ENCODE data around the gene DNAJC6.

The DNAJC6 gene

GRCh38 chr1:65334081-65334480 is 24.7 kb downstream of the DNAJC6 start:
- Histone ChIP-seq H3K4me3 (ENCODE audit: low read length) (no peak overlapping the region), H3K36me3 (ENCODE audit: control insufficient read depth, insufficient read depth, low read length) (no peaks in the 10 kb centered on the region), H3K4me1 (ENCODE audit: control insufficient read depth, insufficient read depth, low read length) (peaks cover 2% of the 10 kb centered on the region), H3K27me3 (ENCODE audit: control insufficient read depth, insufficient read depth, low read length) (no peaks in the 10 kb centered on the region), H3K9ac (ENCODE audit: low read length) (no peak overlapping the region), H3K9me3 (ENCODE audit: control insufficient read depth, low read length) (no peaks in the 10 kb centered on the region)

GRCh38 chr1:65339866-65340468 is 30.6 kb downstream of the DNAJC6 start:
- Histone ChIP-seq H3K27me3 (ENCODE audit: control insufficient read depth, insufficient read depth, low read length) (no peaks in the 10 kb centered on the region), H3K36me3 (ENCODE audit: control insufficient read depth, insufficient read depth, low read length) (no peaks in the 10 kb centered on the region), H3K9me3 (ENCODE audit: control insufficient read depth, low read length) (no peaks in the 10 kb centered on the region), H3K9ac (ENCODE audit: low read length) (no peak overlapping the region), H3K4me3 (ENCODE audit: low read length) (no peak overlapping the region), H3K4me1 (ENCODE audit: control insufficient read depth, insufficient read depth, low read length) (peaks cover 14% of the 10 kb centered on the region)

- Histone ChIP-seq H3K9ac (ENCODE audit: low read length) (no peak overlapping the region), H3K36me3 (ENCODE audit: control insufficient read depth, insufficient read depth, low read length) (no peaks in the 10 kb centered on the region), H3K27me3 (ENCODE audit: control insufficient read depth, insufficient read depth, low read length) (no peaks in the 10 kb centered on the region), H3K4me1 (ENCODE audit: control insufficient read depth, insufficient read depth, low read length) (peaks cover 14% of the 10 kb centered on the region), H3K4me3 (ENCODE audit: low read length) (no peak overlapping the region), H3K9me3 (ENCODE audit: control insufficient read depth, low read length) (no peaks in the 10 kb centered on the region)
These were observed 32.0 kb downstream of the DNAJC6 start for GRCh38 chr1:65341381-65341780.

- Histone ChIP-seq H3K4me1 (ENCODE audit: control insufficient read depth, insufficient read depth, low read length) (peaks cover 14% of the 10 kb centered on the region), H3K4me3 (ENCODE audit: low read length) (no peak overlapping the region), H3K36me3 (ENCODE audit: control insufficient read depth, insufficient read depth, low read length) (no peaks in the 10 kb centered on the region), H3K9me3 (ENCODE audit: control insufficient read depth, low read length) (no peaks in the 10 kb centered on the region), H3K27me3 (ENCODE audit: control insufficient read depth, insufficient read depth, low read length) (no peaks in the 10 kb centered on the region), H3K9ac (ENCODE audit: low read length) (no peak overlapping the region)
These were observed 33.9 kb downstream of the DNAJC6 start for GRCh38 chr1:65343286-65343685.

GRCh38 chr1:65344171-65344814 is 35.0 kb downstream of the DNAJC6 start:
- peaks cover 10% of the 10 kb centered on the region for H3K4me1 ChIP-seq (ENCODE audit: control insufficient read depth, insufficient read depth, low read length)
- no peaks in the 10 kb centered on the region for H3K9me3 ChIP-seq (ENCODE audit: control insufficient read depth, low read length)
- no peaks in the 10 kb centered on the region for H3K36me3 ChIP-seq (ENCODE audit: control insufficient read depth, insufficient read depth, low read length)
- no peaks in the 10 kb centered on the region for H3K27me3 ChIP-seq (ENCODE audit: control insufficient read depth, insufficient read depth, low read length)
- no peak overlapping the region for H3K4me3 ChIP-seq (ENCODE audit: low read length)
- no peak overlapping the region for H3K9ac ChIP-seq (ENCODE audit: low read length)

GRCh38 chr1:65346190-65346589 is 36.8 kb downstream of the DNAJC6 start:
- Histone ChIP-seq H3K9me3 (ENCODE audit: control insufficient read depth, low read length) (no peaks in the 10 kb centered on the region), H3K9ac (ENCODE audit: low read length) (no peak overlapping the region), H3K4me3 (ENCODE audit: low read length) (no peak overlapping the region), H3K27me3 (ENCODE audit: control insufficient read depth, insufficient read depth, low read length) (no peaks in the 10 kb centered on the region), H3K4me1 (ENCODE audit: control insufficient read depth, insufficient read depth, low read length) (no peaks in the 10 kb centered on the region), H3K36me3 (ENCODE audit: control insufficient read depth, insufficient read depth, low read length) (no peaks in the 10 kb centered on the region)

GRCh38 chr1:65355031-65355712 is 45.8 kb downstream of the DNAJC6 start:
- H3K4me3 ChIP-seq (ENCODE audit: low read length), result no peak overlapping the region
- H3K9ac ChIP-seq (ENCODE audit: low read length), result no peak overlapping the region
- H3K36me3 ChIP-seq (ENCODE audit: control insufficient read depth, insufficient read depth, low read length), result no peaks in the 10 kb centered on the region
- H3K9me3 ChIP-seq (ENCODE audit: control insufficient read depth, low read length), result no peaks in the 10 kb centered on the region
- H3K4me1 ChIP-seq (ENCODE audit: control insufficient read depth, insufficient read depth, low read length), result no peaks in the 10 kb centered on the region
- H3K27me3 ChIP-seq (ENCODE audit: control insufficient read depth, insufficient read depth, low read length), result no peaks in the 10 kb centered on the region

GRCh38 chr1:65357291-65357960 is 48.1 kb downstream of the DNAJC6 start:
- Histone ChIP-seq H3K4me1 (ENCODE audit: control insufficient read depth, insufficient read depth, low read length) (no peaks in the 10 kb centered on the region), H3K9me3 (ENCODE audit: control insufficient read depth, low read length) (no peaks in the 10 kb centered on the region), H3K36me3 (ENCODE audit: control insufficient read depth, insufficient read depth, low read length) (no peaks in the 10 kb centered on the region), H3K4me3 (ENCODE audit: low read length) (no peak overlapping the region), H3K9ac (ENCODE audit: low read length) (no peak overlapping the region), H3K27me3 (ENCODE audit: control insufficient read depth, insufficient read depth, low read length) (no peaks in the 10 kb centered on the region)

- Histone ChIP-seq H3K4me1 (ENCODE audit: control insufficient read depth, insufficient read depth, low read length) (no peaks in the 10 kb centered on the region), H3K9me3 (ENCODE audit: control insufficient read depth, low read length) (no peaks in the 10 kb centered on the region), H3K36me3 (ENCODE audit: control insufficient read depth, insufficient read depth, low read length) (no peaks in the 10 kb centered on the region), H3K27me3 (ENCODE audit: control insufficient read depth, insufficient read depth, low read length) (no peaks in the 10 kb centered on the region), H3K9ac (ENCODE audit: low read length) (no peak overlapping the region), H3K4me3 (ENCODE audit: low read length) (no peak overlapping the region)
These were observed 50.5 kb downstream of the DNAJC6 start for GRCh38 chr1:65359888-65360287.

- H3K27me3 ChIP-seq (ENCODE audit: control insufficient read depth, insufficient read depth, low read length), result no peaks in the 10 kb centered on the region
- H3K9ac ChIP-seq (ENCODE audit: low read length), result no peak overlapping the region
- H3K36me3 ChIP-seq (ENCODE audit: control insufficient read depth, insufficient read depth, low read length), result no peaks in the 10 kb centered on the region
- H3K9me3 ChIP-seq (ENCODE audit: control insufficient read depth, low read length), result no peaks in the 10 kb centered on the region
- H3K4me1 ChIP-seq (ENCODE audit: control insufficient read depth, insufficient read depth, low read length), result no peaks in the 10 kb centered on the region
- no peak overlapping the region for H3K4me3 ChIP-seq (ENCODE audit: low read length)
These were observed 51.3 kb downstream of the DNAJC6 start for GRCh38 chr1:65360648-65361047.

- H3K4me1 ChIP-seq (ENCODE audit: control insufficient read depth, insufficient read depth, low read length), result no peaks in the 10 kb centered on the region
- no peaks in the 10 kb centered on the region for H3K36me3 ChIP-seq (ENCODE audit: control insufficient read depth, insufficient read depth, low read length)
These were observed 53.2 kb downstream of the DNAJC6 start for GRCh38 chr1:65362545-65362944.

GRCh38 chr1:65363484-65363883 is 54.1 kb downstream of the DNAJC6 start:
- H3K4me3 ChIP-seq (ENCODE audit: low read length), result no peak overlapping the region
- no peaks in the 10 kb centered on the region for H3K27me3 ChIP-seq (ENCODE audit: control insufficient read depth, insufficient read depth, low read length)
- H3K9me3 ChIP-seq (ENCODE audit: control insufficient read depth, low read length), result no peaks in the 10 kb centered on the region
- H3K36me3 ChIP-seq (ENCODE audit: control insufficient read depth, insufficient read depth, low read length), result no peaks in the 10 kb centered on the region
- H3K9ac ChIP-seq (ENCODE audit: low read length), result no peak overlapping the region
- H3K4me1 ChIP-seq (ENCODE audit: control insufficient read depth, insufficient read depth, low read length), result no peaks in the 10 kb centered on the region

More at GRCh38 chr1:65362545-65362944, 53.2 kb downstream of the DNAJC6 start:
- H3K9ac ChIP-seq (ENCODE audit: low read length), result no peak overlapping the region
- no peaks in the 10 kb centered on the region for H3K9me3 ChIP-seq (ENCODE audit: control insufficient read depth, low read length)
- H3K4me3 ChIP-seq (ENCODE audit: low read length), result no peak overlapping the region
- H3K27me3 ChIP-seq (ENCODE audit: control insufficient read depth, insufficient read depth, low read length), result no peaks in the 10 kb centered on the region
